COLO829 (cell line): Measurements from ENCODE around the gene POLQ.
"Not testable (repeated sequence)": the region's sequence is repeated elsewhere in the genome, so short reads cannot be mapped to it uniquely, and the experiment has no call there.

ENCODE experiments used
- DNase-seq: peaks from one replicate; pipeline ENCODE4 v3.0.0; 2012; ENCODE audit warnings: low spot score

The POLQ gene

DNA sequence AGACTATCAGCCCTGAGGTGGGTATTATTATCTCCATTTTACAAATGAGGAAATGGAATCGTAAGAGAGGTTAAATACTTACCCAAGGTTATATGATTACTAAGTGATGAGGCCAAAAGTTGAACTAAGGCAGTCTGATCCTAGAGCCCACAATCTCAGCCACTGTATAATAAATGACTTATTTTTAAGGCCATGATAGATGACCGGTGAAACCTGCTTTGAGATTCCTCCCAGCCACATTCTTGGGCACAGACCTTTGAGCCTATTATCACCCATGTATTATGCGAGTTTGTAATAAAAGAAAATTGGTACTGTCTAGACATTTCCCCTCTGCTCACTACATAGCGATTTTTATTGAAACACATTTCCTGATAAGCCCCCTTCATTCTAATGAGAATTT, 37.4 kb downstream of the POLQ start:
- no peak for DNase-seq

DNA sequence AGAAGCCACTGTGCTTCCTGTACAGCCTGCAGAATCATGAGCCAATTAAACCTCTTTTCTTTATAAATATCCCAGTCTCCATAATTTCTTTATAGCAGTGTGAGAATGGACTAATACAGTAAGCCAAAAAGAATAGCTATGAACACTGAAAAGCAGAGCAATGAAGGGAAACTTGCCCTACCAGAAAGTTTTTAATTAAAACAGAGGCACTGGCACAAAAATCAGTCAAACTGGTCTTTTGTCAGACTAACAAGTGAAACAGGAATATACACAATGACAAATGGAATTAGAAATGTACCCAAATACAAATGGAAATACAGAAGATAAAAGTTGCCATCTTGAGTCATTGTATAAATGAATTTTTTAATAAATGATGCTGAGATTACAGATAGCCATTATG, 40.5 kb downstream of the POLQ start:
- DNase-seq = no peak

DNA sequence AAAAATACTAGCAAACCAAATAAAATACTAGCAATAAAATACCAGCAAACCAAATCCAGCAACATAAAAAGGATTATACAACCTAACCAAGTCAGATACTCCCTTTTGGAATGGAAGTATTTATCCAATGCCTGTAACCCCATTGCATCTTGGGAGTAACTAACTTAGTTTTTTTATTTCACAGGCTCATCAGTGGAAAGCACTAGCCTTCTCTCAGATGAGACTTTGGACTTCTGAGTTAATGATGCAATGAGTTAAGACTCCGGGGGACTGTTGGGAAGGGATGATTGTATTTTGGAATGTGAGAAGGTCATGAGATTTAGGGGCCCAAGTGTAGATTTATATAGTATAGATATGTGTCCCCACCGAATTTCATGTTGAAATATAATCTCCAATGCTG, 41.2 kb downstream of the POLQ start:
- DNase-seq = no peak

DNA sequence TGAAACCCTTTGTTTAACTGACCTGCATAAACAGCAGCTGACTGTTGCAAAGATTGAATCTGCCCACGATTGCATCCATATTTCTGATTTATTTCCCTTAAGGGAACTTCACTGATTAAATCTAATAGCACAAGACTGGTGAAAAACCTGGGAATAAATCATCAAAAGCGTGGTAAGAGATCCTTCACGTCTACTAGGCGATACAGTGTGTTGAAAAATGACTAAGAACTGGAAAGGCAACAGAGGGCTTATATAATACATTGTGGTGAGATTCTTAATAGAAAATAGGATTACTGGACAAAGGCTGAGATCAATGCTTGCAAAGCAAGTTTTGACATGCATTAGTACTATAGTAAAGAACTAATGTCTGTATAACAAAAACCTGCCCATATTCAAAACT, 49.0 kb downstream of the POLQ start:
- DNase-seq = no peak

DNA sequence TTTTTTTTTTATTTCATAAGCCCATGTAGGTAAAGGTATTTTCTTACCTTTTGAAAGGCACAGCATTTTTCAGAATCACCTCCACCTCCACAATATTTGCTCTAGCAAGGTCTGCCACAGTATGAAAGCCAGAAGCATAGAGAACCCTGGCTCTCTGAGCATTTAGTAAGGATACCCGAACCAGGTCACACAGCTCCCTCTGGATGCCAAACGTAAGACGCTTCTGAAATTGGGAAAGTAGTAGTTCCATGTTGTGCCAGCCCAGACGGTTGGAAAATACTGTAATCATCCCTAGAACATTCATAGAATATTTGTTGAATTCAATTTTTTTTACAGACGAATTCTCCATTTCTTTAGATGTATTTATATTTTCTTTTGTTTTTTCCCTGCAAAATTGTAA, 52.4 kb downstream of the POLQ start:
- no peak for DNase-seq

DNA sequence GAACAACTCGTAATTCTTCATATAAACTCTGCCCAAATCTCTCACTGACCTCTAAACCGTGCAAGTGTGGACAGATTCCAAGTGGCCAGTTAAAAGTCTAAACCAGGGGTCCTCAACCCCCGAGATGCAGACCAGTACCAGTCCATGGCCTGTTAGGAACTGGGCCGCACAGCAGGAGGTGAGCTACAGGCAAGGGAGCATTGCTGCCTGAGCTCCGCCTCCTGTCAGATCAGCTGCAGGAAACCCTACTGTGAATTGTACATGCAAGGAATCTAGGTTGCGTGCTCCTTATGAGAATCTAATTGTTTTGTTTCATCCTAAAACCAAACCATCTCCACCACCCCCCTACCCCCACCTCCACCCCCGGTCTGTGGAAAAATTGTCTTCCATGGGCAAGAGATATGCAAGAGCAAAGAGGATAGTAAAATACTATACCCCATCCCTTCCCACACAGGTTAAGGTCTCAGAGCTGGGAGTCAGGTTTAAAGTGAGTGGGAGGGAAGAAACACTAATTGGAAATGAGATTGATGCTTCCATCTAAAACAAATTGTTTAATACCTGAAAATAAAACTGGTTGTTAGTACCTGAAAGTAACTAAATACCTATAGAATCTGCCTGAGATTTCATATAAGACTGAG, 54.0 kb downstream of the POLQ start:
- DNase-seq = no peak

DNA sequence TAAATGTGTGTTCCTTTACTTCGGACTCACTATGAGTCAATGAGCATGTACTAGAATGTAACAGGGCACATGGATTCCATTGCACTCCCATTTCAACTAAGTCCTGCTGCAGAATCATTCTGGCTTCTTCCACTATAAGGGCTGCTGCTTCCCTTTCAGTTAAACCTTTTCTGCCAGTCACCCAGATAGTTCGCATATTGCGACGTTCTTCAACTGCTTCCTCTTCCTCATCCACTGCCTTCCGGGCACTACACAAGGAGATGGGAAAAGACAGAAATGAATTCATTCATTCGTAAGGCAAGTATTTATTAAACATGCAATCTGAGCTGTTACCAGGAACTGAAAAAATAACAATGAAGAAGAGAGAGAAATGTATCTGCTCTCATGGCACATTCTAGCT, 55.6 kb downstream of the POLQ start:
- DNase-seq = no peak

DNA sequence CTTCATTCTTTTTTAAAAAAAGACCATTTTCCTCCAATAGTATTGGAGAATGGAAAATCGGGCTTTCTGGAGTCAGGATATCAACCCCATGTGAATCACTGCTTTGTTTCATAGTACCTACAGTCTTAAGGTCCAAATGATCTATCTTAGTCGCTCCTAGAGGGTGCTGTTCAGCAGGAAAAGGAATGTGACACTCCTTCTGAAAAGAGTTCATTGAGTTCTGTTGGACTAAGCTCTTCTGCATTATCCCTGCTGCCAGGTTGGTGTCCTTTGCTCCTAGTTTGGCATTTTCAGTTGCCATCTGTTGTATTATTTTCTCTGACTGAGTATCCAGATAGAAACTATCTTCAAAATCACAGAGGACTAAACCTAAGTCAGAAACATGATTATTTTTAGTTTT, 57.2 kb downstream of the POLQ start:
- DNase-seq = no peak

DNA sequence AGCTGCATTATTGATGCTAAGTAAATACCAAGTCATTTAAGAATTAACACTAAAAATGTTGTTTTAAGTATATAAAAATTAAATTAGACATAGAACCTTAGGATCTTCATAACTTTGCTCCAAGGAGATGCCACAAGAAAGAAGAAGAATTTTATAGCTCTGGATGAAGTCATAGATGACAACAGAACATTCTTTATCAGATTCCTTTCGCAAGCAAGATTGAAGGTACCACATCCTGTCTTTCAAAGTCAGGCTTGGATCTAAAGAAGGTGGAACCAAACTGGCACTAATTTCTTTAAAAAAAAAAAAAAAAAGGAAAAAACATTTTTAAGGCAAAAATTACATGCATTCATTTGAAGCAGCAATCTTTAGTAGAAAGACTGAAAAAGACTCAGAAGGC, 62.5 kb downstream of the POLQ start:
- DNase-seq = peak; percentile 29

DNA sequence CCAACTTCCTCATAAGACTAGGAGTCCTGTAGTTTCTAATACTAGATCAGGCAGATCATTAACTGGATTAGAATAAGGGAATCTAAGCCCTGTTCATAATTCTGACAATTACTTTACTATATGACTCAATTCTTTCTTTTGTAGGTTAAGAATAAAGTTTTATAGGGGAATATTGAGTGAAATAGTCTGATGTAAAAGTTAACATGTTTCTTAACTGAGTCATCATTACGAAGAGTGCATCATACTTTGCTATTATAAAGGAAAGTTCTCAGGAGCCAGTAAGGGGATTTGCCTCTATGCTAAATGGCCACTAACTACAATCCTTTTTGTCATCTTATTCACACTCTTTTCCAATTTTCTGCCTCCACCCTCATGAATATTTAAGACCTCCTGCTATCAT, 63.1 kb downstream of the POLQ start:
- peak; percentile 42 for DNase-seq

DNA sequence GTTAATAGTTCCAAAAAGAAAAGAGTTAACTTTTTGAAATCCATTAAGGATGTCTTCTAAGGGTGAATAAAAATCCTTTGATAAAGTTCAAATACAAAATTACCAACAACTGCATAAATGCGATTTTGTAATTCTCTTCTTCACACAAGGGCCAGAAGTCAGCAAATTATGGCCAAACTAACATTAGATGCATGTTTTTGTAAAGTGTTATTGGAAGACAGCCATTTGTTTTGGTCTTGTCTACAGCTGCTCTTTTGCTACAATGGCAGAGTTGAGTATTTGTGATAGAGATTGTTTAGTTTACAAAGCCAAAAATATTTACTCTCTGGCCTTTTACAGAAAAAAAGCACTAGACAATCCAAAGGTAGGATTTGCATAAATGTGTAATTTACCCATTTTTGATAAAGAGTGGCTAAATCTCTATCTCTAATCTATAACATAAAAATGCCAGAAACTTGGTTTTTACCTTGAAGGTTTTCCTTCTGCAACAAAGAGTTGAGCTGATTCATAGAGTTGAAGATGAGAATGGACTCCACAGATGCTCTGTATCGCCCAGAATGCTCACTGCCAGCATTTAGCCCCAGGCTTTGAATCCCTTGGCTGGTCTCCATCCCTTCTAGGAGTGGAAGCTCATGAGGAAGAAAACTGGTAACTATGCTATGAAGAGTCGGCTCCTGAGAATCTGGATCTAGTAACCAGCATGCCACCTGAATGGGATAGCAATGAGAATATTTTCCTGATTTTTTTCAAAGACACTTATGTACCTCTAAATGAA, 64.5 kb downstream of the POLQ start:
- DNase-seq = no peak

DNA sequence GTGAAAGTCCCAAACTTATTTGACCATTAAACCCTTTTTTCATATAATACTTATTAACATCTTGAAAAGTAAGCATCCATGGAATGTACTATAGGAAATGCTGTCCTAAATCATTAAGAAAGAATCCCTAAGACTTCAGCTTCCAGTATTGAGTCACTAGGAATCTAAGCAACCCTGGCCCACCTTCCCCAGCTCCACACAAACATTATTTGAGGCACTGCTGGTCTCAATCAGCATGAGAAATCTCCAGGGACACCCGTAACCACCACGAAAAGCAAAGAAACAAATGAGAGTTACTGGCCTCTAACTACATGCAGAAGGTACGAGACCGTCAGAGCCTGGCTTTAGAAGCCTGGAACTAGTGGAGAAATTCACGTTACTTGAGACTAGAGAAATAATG, 68.2 kb downstream of the POLQ start:
- DNase-seq = no peak

DNA sequence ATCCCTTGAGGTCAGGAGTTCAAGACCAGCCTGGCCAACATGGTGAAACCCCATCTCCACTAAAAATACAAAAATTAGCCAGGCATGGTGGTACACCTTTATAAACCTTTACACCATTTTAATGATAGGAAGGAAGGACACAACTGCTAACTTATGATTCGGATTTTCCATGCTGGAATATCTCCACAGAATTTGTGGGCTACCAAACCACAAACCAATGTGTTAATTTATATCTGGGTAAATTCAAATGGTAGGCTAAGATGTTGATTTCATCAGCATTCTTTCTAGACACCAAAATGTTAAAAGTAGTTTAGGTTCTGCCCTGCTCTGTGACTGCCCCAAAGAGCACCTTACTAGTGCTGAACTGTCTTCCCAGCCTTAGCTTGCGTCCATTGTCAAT, 72.8 kb downstream of the POLQ start:
- DNase-seq = no peak

DNA sequence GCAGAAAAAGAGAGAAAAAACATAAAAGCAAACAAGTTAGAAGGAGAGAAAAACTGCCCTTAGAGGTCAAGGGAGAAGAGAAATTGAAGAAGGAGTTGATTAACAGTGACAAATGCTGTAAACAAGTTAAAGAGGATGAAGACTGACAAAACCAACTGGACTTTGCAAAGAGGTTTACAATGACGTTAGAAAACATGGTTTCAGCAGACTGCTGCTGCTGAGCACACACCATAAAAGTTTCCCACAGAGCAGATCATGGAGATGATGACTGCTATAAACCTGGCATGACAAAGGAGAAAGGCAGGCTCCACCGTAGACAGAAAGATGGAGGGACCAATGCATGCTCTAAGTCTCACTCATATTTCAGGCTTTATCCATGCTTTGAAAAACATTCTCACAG, 78.7 kb downstream of the POLQ start:
- DNase-seq = no peak

DNA sequence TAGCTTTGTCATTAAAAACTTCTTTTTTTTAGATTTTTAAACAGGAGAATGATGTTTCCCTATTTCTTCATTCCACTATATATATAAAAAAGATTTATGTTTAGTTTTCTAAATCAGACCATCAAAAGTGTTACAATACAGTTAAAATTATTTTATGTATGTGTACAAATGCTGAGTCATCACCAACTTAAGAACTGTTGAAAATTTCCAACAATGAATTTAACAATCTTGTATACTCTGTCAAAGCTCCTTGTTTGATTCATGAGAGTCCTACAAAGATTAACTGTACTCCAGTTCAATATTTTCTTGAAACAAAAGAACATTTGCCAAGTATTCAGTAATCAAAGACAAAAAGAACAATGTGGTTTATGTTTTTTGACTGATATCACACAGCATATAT, 82.0 kb downstream of the POLQ start:
- no peak for DNase-seq

DNA sequence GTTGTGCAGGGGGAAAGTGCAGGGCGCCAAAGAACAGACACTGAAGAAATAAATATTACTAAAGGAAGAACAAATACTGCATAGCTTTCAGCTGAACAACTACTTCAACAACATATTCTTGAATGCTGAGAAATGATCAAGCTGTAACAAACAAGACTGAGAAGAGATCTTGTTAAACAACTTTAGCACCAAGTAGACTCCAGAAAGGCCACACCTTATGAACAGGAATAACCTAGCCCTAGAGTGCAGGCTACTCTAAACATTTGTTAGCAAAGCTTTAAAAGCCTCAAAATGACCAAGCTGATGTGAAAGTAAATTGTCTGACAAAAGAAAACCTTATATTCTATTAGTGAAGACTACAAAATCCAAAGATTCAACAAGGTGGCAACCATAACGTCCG, 83.2 kb downstream of the POLQ start:
- no peak for DNase-seq

DNA sequence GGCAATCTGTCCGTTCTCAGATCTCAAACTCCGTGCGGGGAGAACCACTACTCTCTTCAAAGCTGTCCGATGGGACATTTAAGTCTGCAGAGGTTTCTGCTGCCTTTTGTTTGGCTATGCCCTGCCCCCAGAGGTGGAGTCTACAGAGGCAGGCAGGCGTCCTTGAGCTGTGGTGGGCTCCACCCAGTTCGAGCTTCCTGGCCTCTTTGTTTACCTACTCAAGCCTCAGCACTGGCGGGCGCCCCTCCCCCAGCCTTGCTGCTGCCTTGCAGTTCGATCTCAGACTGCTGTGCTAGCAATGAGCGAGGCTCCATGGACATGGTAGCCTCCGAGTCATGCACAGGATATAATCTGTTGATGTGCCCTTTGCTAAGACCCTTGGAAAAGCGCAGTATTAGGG, 94.0 kb downstream of the POLQ start:
- not testable (repeated sequence) for DNase-seq

DNA sequence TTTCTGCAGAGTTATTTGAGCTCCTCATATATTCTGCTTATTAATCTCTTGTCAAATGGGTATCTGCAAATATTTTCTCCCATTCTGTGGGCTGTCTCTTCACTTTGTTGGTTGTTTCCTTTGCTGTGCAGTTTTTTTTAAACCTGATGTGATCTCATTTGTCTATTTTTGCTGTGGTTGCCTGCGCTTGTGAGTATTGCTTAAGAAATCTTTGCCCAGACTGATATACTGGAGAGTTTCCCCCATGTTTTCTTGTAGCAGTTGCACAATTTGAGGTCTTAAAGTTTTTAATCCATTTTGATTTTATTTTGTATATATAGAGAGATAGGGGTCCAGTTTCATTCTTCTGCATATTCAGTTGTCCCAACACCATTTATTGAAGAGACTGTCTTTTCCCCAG, 102.3 kb downstream of the POLQ start:
- DNase-seq = no peak

DNA sequence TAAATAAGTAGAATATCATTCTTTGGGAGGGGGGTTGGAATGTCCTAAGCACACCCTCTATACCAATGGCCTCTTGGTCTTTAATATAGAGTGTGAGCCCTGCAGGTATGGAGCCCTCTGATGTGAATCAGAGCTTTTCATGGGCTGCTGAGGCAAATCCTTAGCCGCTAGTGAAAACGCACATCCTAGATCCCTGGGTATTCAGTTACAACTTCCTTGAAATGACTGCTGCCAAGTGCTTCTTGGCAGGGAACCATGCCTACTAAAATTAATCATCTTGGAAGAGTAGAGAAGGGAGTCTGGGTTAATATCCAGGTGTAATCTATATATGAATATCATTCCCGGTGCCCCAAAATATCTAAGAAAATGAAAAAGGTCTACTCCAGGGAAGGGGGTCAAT, 109.1 kb downstream of the POLQ start:
- DNase-seq = no peak

DNA sequence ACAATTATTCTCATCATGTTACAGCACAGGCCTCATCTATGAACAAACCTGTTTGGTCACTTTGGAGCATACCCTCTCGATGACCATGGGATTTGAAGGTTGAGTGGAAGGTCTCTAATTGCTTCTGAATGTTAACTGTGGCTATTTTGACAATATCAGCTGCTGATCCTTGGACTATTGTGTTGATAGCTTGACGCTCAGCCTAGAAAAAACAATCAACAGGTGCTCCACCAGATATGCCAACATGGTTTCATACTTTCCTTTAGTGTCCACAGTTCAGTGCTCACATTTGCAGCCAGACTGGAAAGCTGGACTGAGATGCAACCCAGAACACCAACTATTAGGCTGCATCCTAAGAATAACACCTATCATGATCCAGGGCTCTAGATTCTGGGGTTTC, 109.7 kb downstream of the POLQ start:
- no peak for DNase-seq

DNA sequence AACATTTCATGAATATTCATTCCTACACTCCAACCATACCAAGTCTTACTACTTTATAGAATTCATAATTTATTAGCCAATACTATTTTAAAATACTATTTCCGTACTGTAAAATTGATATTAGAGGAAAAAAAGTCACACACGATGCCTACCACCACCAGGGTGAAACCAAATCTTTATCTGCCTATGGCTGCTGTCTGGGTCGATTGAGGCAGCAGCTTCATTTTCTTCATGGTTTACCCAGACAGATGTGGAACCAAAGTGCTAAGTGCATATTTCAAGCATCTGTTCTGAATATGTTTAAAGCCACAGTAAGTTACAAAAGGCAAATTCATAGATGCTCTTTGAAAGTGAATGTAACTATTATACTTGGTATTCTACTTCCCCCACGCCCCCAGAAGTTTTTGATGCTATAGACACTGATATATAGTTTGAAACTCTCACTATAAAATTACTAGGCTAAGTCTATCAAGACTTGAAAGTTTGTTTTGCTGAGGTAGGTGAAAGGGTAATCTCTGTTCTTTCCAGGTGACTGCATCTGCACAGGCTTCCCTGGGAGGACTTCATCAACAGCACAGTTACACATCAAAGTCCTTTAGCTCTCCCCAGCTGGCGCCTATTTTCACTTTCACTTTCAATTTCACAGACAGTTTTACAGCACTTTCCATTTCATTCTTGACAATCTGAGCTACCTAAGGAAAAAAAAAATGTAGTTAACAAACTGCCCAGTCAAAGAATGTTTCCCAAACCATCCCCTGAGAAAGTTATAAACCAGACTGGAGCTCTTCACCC, 113.9 kb downstream of the POLQ start:
- peak; percentile 69 for DNase-seq

DNA sequence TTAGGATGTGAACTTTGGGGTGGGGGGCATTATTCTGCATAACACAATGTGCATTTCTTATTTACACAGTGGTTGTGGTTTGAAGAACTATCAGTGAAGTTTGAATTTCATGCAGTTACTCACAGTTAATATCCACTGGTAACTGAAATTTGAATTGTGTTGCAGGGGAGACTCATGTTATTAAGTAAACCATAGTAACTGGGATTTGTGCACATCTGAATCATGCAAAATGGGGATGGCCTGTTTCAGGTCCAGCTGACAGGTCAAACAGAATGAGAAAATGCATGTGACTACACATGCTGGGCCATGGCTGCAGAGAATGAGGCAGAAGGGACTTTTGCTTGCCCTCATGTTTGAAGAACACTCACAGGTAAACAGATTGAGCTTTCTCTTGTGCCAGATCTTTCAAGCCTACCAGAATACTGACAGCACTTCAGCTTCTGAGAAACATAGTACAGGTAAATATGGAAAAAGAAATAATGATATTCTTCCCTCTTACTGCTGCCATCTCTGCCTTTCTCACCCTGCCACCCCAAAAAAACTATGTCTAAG, 115.0 kb downstream of the POLQ start:
- DNase-seq = no peak

DNA sequence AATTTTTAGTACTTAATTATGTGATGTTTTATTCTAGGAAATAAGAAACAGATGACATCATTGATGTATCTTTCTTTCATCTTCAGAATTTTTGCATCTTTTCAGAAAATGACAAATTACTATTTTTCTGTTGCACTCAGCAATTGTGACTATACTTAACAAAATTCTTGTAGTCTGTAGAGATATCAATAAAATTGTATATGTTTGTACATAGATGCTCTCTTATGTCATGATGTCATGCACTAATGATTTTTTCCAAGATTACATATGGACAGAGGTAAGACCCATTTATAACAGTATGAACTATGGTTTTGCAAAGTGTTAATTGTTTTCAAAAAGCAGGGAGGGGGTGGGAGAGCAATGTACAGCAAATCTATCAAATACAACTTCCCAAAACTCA, 121.2 kb downstream of the POLQ start:
- DNase-seq = no peak
